Measurements from ENCODE around the gene RASL11B. TPM values are rescaled to one million over a fixed set of nuclear protein-coding genes. Genes with fewer than 3 reads are reported as not detected.

Gene RASL11B
- total and polyA plus RNA-seq, 9 of the 15 experiments (the other 6 are each of a cell fraction or from before 2014, with no cell fraction given) = 0.24 to 1.5 (median 0.53) TPM

GRCh38 chr4:52877036-52877435, 14.9 kb downstream of the RASL11B start:
- TF ChIP-seq SAP30 (IDR thresholded peaks at IDR 0.05; ENCODE audit: borderline replicate concordance, insufficient read depth, low read depth, low read length, poor library complexity, severe bottlenecking) (no peak), ZNF354B (CRISPR knock-in tag; IDR thresholded peaks at IDR 0.05) (no peak), ZNF23 (CRISPR knock-in tag; IDR thresholded peaks at IDR 0.05) (no peak), ARHGAP35 (IDR thresholded peaks at IDR 0.05; ENCODE audit: partially characterized antibody) (no peak)
- no TSS peak for BruUV-seq (replicated peaks)
- POLR2A ChIA-PET = no interaction called here
- FAIRE-seq = no peak
- Histone ChIP-seq H3K36me3 (ENCODE audit: control insufficient read depth, insufficient read depth, low read length) (no peaks in the 10 kb centered on the region), H3K4me3 (no peak overlapping the region), H3K9me1 (ENCODE audit: control insufficient read depth, insufficient read depth, low read length) (no peaks in the 10 kb centered on the region), H3K4me2 (ENCODE audit: insufficient read depth, low read length) (no peak overlapping the region), H3K27ac (ENCODE audit: extremely low read depth, low read depth, low read length) (no peak overlapping the region), H4K20me1 (replicated peaks; ENCODE audit: control insufficient read depth, insufficient read depth, low read length) (no peaks in the 10 kb centered on the region), H2AFZ (ENCODE audit: low read depth, low read length) (no peak overlapping the region), H3K4me1 (replicated peaks in 1 of 2; ENCODE audit: control insufficient read depth in 2 of 2, insufficient read depth in 2 of 2, low read length in 2 of 2) (no peaks in the 10 kb centered on the region), H3K9ac (ENCODE audit: insufficient read depth in 1 of 2, low read depth in 2 of 2, low read length in 2 of 2) (no peak overlapping the region), H3K9me3 (replicated peaks; ENCODE audit: control insufficient read depth, insufficient read depth, low read depth, low read length) (no peaks in the 10 kb centered on the region), H3K79me2 (ENCODE audit: control insufficient read depth, insufficient read depth, low read length) (no peaks in the 10 kb centered on the region), H3K27me3 (ENCODE audit: control insufficient read depth in 2 of 2, insufficient read depth in 2 of 2, low read length in 2 of 2) (no peaks in the 10 kb centered on the region)
- in situ Hi-C loops (cut with MboI) = no loop called here
- CTCF ChIA-PET (ENCODE audit: low intra/inter-chr PET ratio) = interaction anchor here (0.7 kb wide), 1 partner anchor 1888 kb away, joined by 3 read pairs; no protein-coding TSS in a partner anchor
- no peak for ATAC-seq
- WGBS (ENCODE audit: insufficient coverage, low coverage, missing lambda C conversion rate) = 70% methylated on average over 2 of the region's 2 CpGs
- no peak for DNase-seq (ENCODE audit: extremely low read depth in 1 of 4, low spot score in 3 of 4)
- intact Hi-C loops (cut with micrococcal nuclease) = no loop called here

GRCh38 chr4:52877694-52878093, 15.6 kb downstream of the RASL11B start:
- H3K27ac ChIP-seq (ENCODE audit: extremely low read depth, low read depth, low read length) = no peak overlapping the region
- POLR2A ChIA-PET = no interaction called here
- intact Hi-C loops (cut with micrococcal nuclease) (no loop called here), in situ Hi-C loops (cut with MboI) (no loop called here)
- H3K79me2 ChIP-seq (ENCODE audit: control insufficient read depth, insufficient read depth, low read length) = no peaks in the 10 kb centered on the region
- H3K36me3 ChIP-seq (ENCODE audit: control insufficient read depth, insufficient read depth, low read length) = no peaks in the 10 kb centered on the region
- DNase-seq (ENCODE audit: extremely low read depth in 1 of 4, low spot score in 3 of 4) (no peak), FAIRE-seq (no peak), ATAC-seq (no peak)
- H2AFZ ChIP-seq (ENCODE audit: low read depth, low read length) = no peak overlapping the region
- TF ChIP-seq TSC22D4 (tag; IDR thresholded peaks at IDR 0.05) = no peak
- no peak for TF ChIP-seq HMBOX1 (IDR thresholded peaks at IDR 0.05)
- no peak for TF ChIP-seq ZNF436 (CRISPR knock-in tag; IDR thresholded peaks at IDR 0.05)
- no peak for TF ChIP-seq TAL1 (IDR thresholded peaks at IDR 0.05)
- TF ChIP-seq DMBX1 (CRISPR knock-in tag; IDR thresholded peaks at IDR 0.05; ENCODE audit: borderline replicate concordance) = no peak
- no peak for TF ChIP-seq PHF8 (IDR thresholded peaks at IDR 0.05; ENCODE audit: borderline replicate concordance, low read length)
- TF ChIP-seq ADNP (tag; IDR thresholded peaks at IDR 0.05) = no peak
- TF ChIP-seq NFXL1 (CRISPR knock-in tag; IDR thresholded peaks at IDR 0.05) = no peak
- TF ChIP-seq ATF2 (CRISPR knock-in tag; IDR thresholded peaks at IDR 0.05) = no peak
- no peak for TF ChIP-seq ZNF589 (CRISPR knock-in tag; IDR thresholded peaks at IDR 0.05; ENCODE audit: low read depth)
- no peaks in the 10 kb centered on the region for H3K27me3 ChIP-seq (ENCODE audit: control insufficient read depth in 2 of 2, insufficient read depth in 2 of 2, low read length in 2 of 2)
- H4K20me1 ChIP-seq (replicated peaks; ENCODE audit: control insufficient read depth, insufficient read depth, low read length) = no peaks in the 10 kb centered on the region
- H3K4me2 ChIP-seq (ENCODE audit: insufficient read depth, low read length) = no peak overlapping the region
- CTCF ChIA-PET (ENCODE audit: low intra/inter-chr PET ratio) = interaction anchor here (0.7 kb wide), 1 partner anchor 1887 kb away, joined by 3 read pairs; no protein-coding TSS in a partner anchor
- H3K9me1 ChIP-seq (ENCODE audit: control insufficient read depth, insufficient read depth, low read length) = no peaks in the 10 kb centered on the region
- no peak overlapping the region for H3K4me3 ChIP-seq
- H3K4me1 ChIP-seq (replicated peaks in 1 of 2; ENCODE audit: control insufficient read depth in 2 of 2, insufficient read depth in 2 of 2, low read length in 2 of 2) = no peaks in the 10 kb centered on the region
- WGBS (ENCODE audit: insufficient coverage, low coverage, missing lambda C conversion rate) = 65% methylated on average over 6 of the region's 6 CpGs
- no peak overlapping the region for H3K9ac ChIP-seq (ENCODE audit: insufficient read depth in 1 of 2, low read depth in 2 of 2, low read length in 2 of 2)
- no peaks in the 10 kb centered on the region for H3K9me3 ChIP-seq (replicated peaks; ENCODE audit: control insufficient read depth, insufficient read depth, low read depth, low read length)
- BruUV-seq (replicated peaks) = no TSS peak

Measured in K562 (cell line).